GM20000 (cell line): Measurements from ENCODE around the gene SLC13A3.

Experiments
- DNase-seq: peaks from one replicate; pipeline ENCODE4 v3.0.0; 2012; ENCODE audit warnings: low spot score
- TF ChIP-seq, protein P1 (sequence below): IDR thresholded peaks from 2 replicates; pipeline ENCODE4 v1.5.1; 2012; ENCODE audit warnings: mild to moderate bottlenecking, control low read depth; ENCODE audit errors: extremely low read depth, missing control alignments

Gene SLC13A3, protein sequence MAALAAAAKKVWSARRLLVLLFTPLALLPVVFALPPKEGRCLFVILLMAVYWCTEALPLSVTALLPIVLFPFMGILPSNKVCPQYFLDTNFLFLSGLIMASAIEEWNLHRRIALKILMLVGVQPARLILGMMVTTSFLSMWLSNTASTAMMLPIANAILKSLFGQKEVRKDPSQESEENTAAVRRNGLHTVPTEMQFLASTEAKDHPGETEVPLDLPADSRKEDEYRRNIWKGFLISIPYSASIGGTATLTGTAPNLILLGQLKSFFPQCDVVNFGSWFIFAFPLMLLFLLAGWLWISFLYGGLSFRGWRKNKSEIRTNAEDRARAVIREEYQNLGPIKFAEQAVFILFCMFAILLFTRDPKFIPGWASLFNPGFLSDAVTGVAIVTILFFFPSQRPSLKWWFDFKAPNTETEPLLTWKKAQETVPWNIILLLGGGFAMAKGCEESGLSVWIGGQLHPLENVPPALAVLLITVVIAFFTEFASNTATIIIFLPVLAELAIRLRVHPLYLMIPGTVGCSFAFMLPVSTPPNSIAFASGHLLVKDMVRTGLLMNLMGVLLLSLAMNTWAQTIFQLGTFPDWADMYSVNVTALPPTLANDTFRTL

DNA sequence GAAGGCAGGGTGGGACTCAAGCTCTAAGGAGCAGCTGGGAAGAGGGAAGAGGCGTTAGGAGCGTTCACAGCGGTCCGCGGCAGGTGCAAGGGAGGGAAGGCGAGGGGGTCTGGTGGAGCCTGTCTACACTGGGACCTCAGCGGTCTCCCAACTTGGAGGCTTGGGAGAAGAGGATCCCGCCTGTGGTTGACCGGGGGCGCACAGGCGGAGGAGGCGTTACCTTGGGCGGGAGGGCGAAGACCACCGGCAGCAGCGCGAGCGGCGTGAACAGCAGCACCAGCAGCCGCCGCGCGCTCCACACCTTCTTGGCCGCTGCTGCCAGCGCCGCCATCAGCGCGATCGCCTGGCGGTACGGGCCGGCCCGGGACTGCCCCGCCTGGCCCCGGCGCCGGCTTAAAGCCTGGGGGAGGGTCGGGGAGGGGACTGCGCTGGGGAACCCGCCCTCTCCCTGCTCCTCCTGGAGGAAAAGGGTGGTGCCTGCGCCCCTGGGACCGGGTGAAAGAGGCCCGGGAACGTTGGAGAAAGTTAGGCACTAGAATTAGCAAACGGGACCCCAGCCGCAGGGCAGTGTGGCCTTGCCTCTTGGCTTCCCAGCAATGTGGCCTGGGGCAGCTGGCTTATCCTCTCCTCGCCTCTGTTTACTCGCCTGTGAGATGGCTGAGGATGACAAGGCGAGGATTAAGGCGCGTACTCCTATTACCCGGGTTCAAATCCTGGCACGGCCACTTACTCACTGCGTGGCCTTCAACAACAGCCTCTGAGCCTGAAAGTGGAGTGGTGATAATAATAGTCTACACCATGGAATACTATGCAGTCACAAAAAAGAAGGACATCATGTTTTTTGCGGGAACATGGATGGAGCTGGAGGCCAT is at the start of gene SLC13A3:
Gene SLC13A3, minus strand, starts transcription at position 369 of the 872 bp plus-strand sequence. Its CDS starts 38 bp downstream, at position 331.
- DNase-seq: no peak
- TF ChIP-seq, protein P1, sequence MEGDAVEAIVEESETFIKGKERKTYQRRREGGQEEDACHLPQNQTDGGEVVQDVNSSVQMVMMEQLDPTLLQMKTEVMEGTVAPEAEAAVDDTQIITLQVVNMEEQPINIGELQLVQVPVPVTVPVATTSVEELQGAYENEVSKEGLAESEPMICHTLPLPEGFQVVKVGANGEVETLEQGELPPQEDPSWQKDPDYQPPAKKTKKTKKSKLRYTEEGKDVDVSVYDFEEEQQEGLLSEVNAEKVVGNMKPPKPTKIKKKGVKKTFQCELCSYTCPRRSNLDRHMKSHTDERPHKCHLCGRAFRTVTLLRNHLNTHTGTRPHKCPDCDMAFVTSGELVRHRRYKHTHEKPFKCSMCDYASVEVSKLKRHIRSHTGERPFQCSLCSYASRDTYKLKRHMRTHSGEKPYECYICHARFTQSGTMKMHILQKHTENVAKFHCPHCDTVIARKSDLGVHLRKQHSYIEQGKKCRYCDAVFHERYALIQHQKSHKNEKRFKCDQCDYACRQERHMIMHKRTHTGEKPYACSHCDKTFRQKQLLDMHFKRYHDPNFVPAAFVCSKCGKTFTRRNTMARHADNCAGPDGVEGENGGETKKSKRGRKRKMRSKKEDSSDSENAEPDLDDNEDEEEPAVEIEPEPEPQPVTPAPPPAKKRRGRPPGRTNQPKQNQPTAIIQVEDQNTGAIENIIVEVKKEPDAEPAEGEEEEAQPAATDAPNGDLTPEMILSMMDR: no peak

DNA sequence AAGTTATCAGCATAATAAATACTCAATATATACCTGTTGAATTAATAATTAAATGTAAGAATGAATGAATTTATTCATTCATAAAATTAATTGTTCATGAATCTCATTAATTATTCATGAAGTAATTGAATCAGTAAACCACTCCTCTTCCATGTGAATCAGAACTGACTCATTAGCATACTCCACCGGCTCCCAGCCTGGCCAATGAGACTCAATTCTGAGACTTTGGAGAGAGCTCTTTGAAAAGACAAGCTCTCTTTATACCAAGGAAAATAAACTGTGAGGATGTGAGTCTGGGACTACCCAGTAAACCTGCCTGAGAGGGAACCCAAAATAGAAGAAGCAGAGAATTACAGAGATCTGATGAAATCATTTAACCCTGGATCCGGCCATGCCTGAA is 49.8 kb upstream of the SLC13A3 start:
- DNase-seq: no peak
- TF ChIP-seq, protein P1: no peak

DNA sequence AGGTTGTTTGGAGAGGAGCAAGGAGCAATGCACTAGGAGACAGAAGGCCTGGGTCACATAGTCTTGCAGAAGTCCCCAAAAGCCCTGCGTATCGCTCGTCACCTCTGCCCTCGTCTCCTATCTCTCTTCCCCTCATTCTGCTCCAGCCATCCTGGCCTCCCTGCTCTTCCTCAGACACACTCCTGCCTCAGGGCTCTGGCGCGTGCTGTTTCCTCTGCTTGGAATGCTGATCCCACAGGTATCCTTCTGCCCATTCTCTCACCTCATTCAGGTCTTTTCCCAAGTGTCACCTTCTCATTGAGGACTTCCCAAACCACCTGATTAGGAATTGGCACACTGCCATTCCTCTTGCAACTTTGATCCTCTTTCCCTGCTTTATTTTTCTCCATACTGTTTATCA is 49.2 kb upstream of the SLC13A3 start:
- TF ChIP-seq, protein P1: no peak
- no peak for DNase-seq

DNA sequence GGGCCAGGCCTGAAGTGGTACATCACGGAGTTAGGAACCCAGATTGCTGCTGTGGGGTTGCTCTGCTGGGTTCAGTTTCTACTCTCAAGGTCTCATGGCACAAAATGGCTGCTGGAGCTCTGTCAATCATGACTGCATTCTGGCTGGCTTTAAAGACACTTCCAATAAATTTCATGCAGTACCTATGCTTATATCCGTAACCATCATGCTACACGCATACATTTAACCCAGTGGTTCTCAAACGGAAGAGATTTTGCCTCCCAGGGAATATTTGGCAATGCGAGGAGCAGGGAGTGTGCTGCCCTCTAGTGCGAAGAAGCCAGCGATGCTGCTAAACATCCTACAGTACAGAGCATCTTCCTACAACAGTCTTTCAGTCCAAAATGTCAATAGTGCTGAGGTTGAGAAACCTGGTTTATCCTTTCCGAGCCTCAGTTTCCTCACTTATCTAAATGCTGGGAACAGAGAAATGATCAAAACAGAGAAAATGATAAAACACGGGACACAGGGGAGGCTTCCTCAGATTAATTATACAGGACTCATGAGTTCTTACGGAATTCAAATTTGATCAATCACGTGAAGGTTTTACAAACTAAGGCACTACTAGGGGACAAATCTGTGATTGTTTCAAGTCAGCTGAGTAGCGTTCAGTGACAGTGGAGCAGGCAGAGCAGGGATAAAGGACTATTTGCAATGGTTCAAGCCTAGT is 48.5 kb upstream of the SLC13A3 start:
- TF ChIP-seq, protein P1: no peak
- no peak for DNase-seq

DNA sequence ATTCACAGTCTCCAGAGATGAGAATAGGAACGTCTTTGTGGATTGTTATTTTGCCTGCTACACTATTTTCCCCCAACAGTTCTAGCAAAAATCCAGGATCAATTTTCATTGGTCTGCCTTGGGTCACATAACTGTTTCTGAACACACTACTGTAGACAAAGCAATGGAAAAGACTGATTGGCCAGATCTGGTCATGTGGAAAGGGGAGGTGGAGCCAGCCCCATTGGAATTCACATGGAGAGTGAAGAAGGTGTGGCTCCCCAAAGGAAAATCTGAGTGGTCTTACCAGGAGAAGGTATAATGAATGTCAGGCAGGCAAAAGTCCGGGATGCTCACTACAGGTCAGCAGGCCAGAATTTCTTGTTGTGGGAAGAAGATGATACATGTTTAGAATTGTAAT is 47.5 kb upstream of the SLC13A3 start:
- TF ChIP-seq, protein P1: no peak
- DNase-seq: no peak

DNA sequence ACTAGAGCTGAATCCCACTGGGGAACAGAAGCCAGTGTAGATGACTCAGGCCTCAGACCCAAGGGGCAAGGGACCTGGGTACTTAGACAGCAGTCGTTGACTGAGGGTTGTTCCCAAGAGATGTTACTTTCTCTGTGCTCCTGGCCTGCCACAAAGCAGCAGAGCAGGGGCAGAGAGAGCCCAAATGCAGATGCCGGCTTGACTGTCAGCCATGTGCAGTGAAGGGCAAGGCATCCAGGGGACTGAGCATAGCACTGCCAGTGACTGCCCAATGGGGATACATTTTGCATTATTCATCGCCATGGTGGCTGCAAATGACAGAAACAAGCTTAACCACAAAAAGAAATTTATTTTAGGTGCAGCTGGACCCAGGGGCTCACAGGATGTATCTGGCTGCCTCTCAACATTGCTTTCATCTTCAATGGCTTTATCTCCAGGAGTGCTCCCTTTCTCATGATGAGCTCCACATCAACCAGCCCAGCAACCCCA is 45.6 kb upstream of the SLC13A3 start:
- DNase-seq: no peak
- TF ChIP-seq, protein P1: no peak
